ENCODE results near the gene LNP1. TPM values are rescaled to one million over a fixed set of nuclear protein-coding genes. Genes with fewer than 3 reads are reported as not detected.

The LNP1 gene
- total and polyA plus RNA-seq, 9 of the 15 experiments (the other 6 are each of a cell fraction or from before 2014, with no cell fraction given): 1.9 to 5.2 (median 4.5) TPM

DNA sequence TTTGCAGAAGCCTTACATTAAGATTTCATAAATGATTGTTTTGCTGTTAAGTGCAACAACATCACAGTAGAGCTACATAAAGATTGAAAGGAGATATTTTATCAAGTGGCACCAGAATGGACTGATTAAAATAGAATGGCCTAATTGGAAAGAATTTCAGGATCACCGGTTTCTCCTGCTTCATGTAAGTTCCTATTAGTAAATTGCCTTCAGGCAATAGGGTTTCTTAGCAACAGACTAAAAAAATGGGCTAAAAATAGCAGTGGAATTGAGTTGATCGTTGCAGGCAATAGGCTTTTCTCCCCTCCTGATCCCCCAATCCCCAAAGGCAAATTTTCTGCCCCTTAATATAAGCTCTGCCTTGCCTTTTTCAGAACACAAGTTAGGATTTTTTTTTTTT lies 917 bp downstream of the LNP1 start:
- Histone ChIP-seq H3K4me1 (replicated peaks in 1 of 2; ENCODE audit: control insufficient read depth in 2 of 2, insufficient read depth in 2 of 2, low read length in 2 of 2) (peaks cover 0 to 3% of the 10 kb centered on the region in 2 experiments; a peak in 3 of 5 replicates), H3K9ac (ENCODE audit: insufficient read depth in 1 of 2, low read depth in 2 of 2, low read length in 2 of 2) (peak overlapping the region; percentile 68 to 96), H3K36me3 (ENCODE audit: control insufficient read depth, insufficient read depth, low read length) (peaks cover 13% of the 10 kb centered on the region; the same call in 1 of the 3 replicates), H3K27ac (ENCODE audit: extremely low read depth, low read depth, low read length) (peak overlapping the region; percentile 98; the same call in 2 of the 3 replicates), H3K9me3 (replicated peaks; ENCODE audit: control insufficient read depth, insufficient read depth, low read depth, low read length) (no peaks in the 10 kb centered on the region), H3K4me2 (ENCODE audit: insufficient read depth, low read length) (peak overlapping the region; percentile 95), H3K9me1 (ENCODE audit: control insufficient read depth, insufficient read depth, low read length) (no peaks in the 10 kb centered on the region), H3K79me2 (ENCODE audit: control insufficient read depth, insufficient read depth, low read length) (peaks cover 86% of the 10 kb centered on the region), H2AFZ (ENCODE audit: low read depth, low read length) (no peak overlapping the region), H4K20me1 (replicated peaks; ENCODE audit: control insufficient read depth, insufficient read depth, low read length) (peaks cover 2% of the 10 kb centered on the region; the same call in 1 of the 2 replicates), H3K4me3 (peak overlapping the region; percentile 97), H3K27me3 (ENCODE audit: control insufficient read depth in 2 of 2, insufficient read depth in 2 of 2, low read length in 2 of 2) (no peaks in the 10 kb centered on the region)
- intact Hi-C loops (cut with micrococcal nuclease): loop anchor here (5.0 to 10.0 kb wide), 4 partner anchors 50 to 1283 kb away; partner anchors contain the start of genes RPL24, TBC1D23 and TFG
- BruUV-seq (replicated peaks): no TSS peak
- CTCF ChIA-PET (ENCODE audit: low intra/inter-chr PET ratio): no interaction called here
- ATAC-seq: no peak
- in situ Hi-C loops (cut with MboI): no loop called here
- POLR2A ChIA-PET: interaction anchor here (0.6 to 2.3 kb wide), 18 partner anchors 9 to 1353 kb away, joined by 3 to 18 read pairs (median 4); partner anchors contain the start of gene NIT2
- TF ChIP-seq ZNF384 (IDR thresholded peaks at IDR 0.05; ENCODE audit: low read depth, low read length) (0 out of 2 replicates have a peak, but pooled peaks have one; percentile 31), MEF2D (tag; conservative IDR thresholded peaks at IDR 0.05; ENCODE audit: low read depth) (0 out of 2 replicates have a peak, but pooled peaks have one; percentile 31), RFX1 (IDR thresholded peaks at IDR 0.05) (peak; percentile 53), POLR2A (conservative IDR thresholded peaks at IDR 0.05) (no peak), MEF2A (IDR thresholded peaks at IDR 0.05; ENCODE audit: control insufficient read depth, low read depth, low read length) (peak; percentile 68; the same call in 1 of the 2 replicates)
- DNase-seq (ENCODE audit: extremely low read depth in 1 of 4, low spot score in 3 of 4): no peak
- WGBS (ENCODE audit: insufficient coverage, low coverage, missing lambda C conversion rate): 4% methylated on average over 2 of the region's 2 CpGs
- FAIRE-seq: no peak

DNA sequence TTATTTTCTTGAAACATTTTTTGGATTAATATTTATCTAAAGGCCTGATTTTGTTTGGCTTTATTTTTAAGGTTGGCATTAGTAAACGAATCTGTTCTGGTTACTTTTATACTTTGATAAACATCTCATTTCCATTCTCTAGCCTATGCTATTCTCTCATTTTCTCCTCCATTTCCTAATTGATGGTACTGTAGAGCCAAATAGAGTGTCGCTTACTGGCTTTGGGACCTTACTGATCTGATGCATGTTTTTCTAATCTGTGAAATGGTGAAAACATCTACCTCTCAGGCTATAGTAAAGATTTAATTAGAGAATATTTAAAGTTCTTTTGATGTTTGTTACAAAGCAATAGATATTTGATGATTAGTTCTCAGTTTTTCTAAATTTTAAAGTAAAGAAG lies 1.6 kb downstream of the LNP1 start:
- Histone ChIP-seq H4K20me1 (replicated peaks; ENCODE audit: control insufficient read depth, insufficient read depth, low read length) (peaks cover 2% of the 10 kb centered on the region; the same call in 1 of the 2 replicates), H3K4me1 (replicated peaks in 1 of 2; ENCODE audit: control insufficient read depth in 2 of 2, insufficient read depth in 2 of 2, low read length in 2 of 2) (peaks cover 0 to 3% of the 10 kb centered on the region in 2 experiments; a peak in 2 of 5 replicates), H3K9me3 (replicated peaks; ENCODE audit: control insufficient read depth, insufficient read depth, low read depth, low read length) (no peaks in the 10 kb centered on the region), H3K4me3 (peak overlapping the region; percentile 97), H3K4me2 (ENCODE audit: insufficient read depth, low read length) (peak overlapping the region; percentile 95), H3K9me1 (ENCODE audit: control insufficient read depth, insufficient read depth, low read length) (no peaks in the 10 kb centered on the region), H3K27me3 (ENCODE audit: control insufficient read depth in 2 of 2, insufficient read depth in 2 of 2, low read length in 2 of 2) (no peaks in the 10 kb centered on the region), H3K27ac (ENCODE audit: extremely low read depth, low read depth, low read length) (peak overlapping the region; percentile 98; the same call in 2 of the 3 replicates), H3K36me3 (ENCODE audit: control insufficient read depth, insufficient read depth, low read length) (peaks cover 10% of the 10 kb centered on the region; the same call in 1 of the 3 replicates), H3K79me2 (ENCODE audit: control insufficient read depth, insufficient read depth, low read length) (peaks cover 87% of the 10 kb centered on the region), H3K9ac (ENCODE audit: insufficient read depth in 1 of 2, low read depth in 2 of 2, low read length in 2 of 2) (peak overlapping the region; percentile 82 to 96; a peak in 3 of 4 replicates), H2AFZ (ENCODE audit: low read depth, low read length) (peak overlapping the region; percentile 43)
- WGBS (ENCODE audit: insufficient coverage, low coverage, missing lambda C conversion rate): 5% methylated on average over 2 of the region's 2 CpGs
- ATAC-seq (0 out of 3 replicates have a peak, but pooled peaks have one; percentile 15), DNase-seq (ENCODE audit: extremely low read depth in 1 of 4, low spot score in 3 of 4) (no peak), FAIRE-seq (no peak)
- CTCF ChIA-PET (ENCODE audit: low intra/inter-chr PET ratio): no interaction called here
- in situ Hi-C loops (cut with MboI) (no loop called here), intact Hi-C loops (cut with micrococcal nuclease) (loop anchor here (5.0 to 10.0 kb wide), 4 partner anchors 49 to 1282 kb away; partner anchors contain the start of genes RPL24, TBC1D23 and TFG)
- POLR2A ChIA-PET: interaction anchor here (0.6 to 1.8 kb wide), 3 partner anchors 8 to 308 kb away, joined by 4 to 11 read pairs (median 4); no protein-coding TSS in a partner anchor
- no TSS peak for BruUV-seq (replicated peaks)
- TF ChIP-seq, protein P1, sequence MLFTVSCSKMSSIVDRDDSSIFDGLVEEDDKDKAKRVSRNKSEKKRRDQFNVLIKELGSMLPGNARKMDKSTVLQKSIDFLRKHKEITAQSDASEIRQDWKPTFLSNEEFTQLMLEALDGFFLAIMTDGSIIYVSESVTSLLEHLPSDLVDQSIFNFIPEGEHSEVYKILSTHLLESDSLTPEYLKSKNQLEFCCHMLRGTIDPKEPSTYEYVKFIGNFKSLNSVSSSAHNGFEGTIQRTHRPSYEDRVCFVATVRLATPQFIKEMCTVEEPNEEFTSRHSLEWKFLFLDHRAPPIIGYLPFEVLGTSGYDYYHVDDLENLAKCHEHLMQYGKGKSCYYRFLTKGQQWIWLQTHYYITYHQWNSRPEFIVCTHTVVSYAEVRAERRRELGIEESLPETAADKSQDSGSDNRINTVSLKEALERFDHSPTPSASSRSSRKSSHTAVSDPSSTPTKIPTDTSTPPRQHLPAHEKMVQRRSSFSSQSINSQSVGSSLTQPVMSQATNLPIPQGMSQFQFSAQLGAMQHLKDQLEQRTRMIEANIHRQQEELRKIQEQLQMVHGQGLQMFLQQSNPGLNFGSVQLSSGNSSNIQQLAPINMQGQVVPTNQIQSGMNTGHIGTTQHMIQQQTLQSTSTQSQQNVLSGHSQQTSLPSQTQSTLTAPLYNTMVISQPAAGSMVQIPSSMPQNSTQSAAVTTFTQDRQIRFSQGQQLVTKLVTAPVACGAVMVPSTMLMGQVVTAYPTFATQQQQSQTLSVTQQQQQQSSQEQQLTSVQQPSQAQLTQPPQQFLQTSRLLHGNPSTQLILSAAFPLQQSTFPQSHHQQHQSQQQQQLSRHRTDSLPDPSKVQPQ (CRISPR knock-in tag; IDR thresholded peaks at IDR 0.05; ENCODE audit: borderline replicate concordance): no peak
- TF ChIP-seq, protein P2, sequence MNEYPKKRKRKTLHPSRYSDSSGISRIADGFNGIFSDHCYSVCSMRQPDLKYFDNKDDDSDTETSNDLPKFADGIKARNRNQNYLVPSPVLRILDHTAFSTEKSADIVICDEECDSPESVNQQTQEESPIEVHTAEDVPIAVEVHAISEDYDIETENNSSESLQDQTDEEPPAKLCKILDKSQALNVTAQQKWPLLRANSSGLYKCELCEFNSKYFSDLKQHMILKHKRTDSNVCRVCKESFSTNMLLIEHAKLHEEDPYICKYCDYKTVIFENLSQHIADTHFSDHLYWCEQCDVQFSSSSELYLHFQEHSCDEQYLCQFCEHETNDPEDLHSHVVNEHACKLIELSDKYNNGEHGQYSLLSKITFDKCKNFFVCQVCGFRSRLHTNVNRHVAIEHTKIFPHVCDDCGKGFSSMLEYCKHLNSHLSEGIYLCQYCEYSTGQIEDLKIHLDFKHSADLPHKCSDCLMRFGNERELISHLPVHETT (CRISPR knock-in tag; conservative IDR thresholded peaks at IDR 0.05 in 1 of 2, IDR thresholded peaks at IDR 0.05 in 1 of 2): no peak
- no peak for TF ChIP-seq ZNF445 (CRISPR knock-in tag; IDR thresholded peaks at IDR 0.05; ENCODE audit: low read depth)
- no peak for TF ChIP-seq TBP (optimal IDR thresholded peaks at IDR 0.05; ENCODE audit: low read depth, low read length)
- TF ChIP-seq MAFG (tag; conservative IDR thresholded peaks at IDR 0.05): no peak
- no peak for TF ChIP-seq HMG20A (CRISPR knock-in tag; conservative IDR thresholded peaks at IDR 0.05)

Data from K562 (cell line).